H1 (cell line): ENCODE measurements around the gene GNB5. TPM values are rescaled to one million over a fixed set of nuclear protein-coding genes. Genes with fewer than 3 reads are reported as not detected.

Experiments
- CTCF ChIA-PET: fragments of 300-600 bp; sonication (Branson Sonifier 250); formaldehyde crosslinking; loops from one replicate; lab custom pipeline; 2021; ENCODE audit not compliant: partially characterized antibody; lab: Charles Lee
- POLR2A ChIA-PET: fragments of 300-600 bp; sonication (Branson Sonifier 250); formaldehyde crosslinking; loops from one replicate; lab custom pipeline; 2021; ENCODE audit warnings: inconsistent platforms; ENCODE audit not compliant: partially characterized antibody; lab: Charles Lee
- DNase-seq, 2 experiments: peaks; one replicate each; pipeline versions ENCODE4 v3.0.0 to v3.0.0-alpha.2; 2010 to 2022; ENCODE audit warnings: low spot score in 2 of 2, low read depth in 1 of 2, mixed read lengths in 1 of 2
- FAIRE-seq: peaks from 2 replicates; lab custom pipeline; 2011; peaks lifted over from hg19 to GRCh38; lab: Jason Lieb, UNC
- H2AFZ ChIP-seq: 2 replicates; pipeline ENCODE4 v1.8.1; 2012; ENCODE audit warnings: low read length, inconsistent platforms
- H2AK5ac ChIP-seq: 2 replicates; pipeline ENCODE4 v1.6.1; 2013; ENCODE audit warnings: low read depth, low read length
- H2BK120ac ChIP-seq: replicated peaks from 2 replicates; pipeline ENCODE3; 2013; ENCODE audit warnings: low read depth, low read length, inconsistent platforms
- H2BK12ac ChIP-seq: 2 replicates; pipeline ENCODE4 v1.6.1; 2013; ENCODE audit warnings: low read depth, low read length
- H2BK15ac ChIP-seq: 2 replicates; pipeline ENCODE4 v1.6.1; 2013; ENCODE audit warnings: low read length
- H2BK20ac ChIP-seq: 2 replicates; pipeline ENCODE4 v1.6.1; 2013; ENCODE audit warnings: low read length
- H2BK5ac ChIP-seq: 2 replicates; pipeline ENCODE4 v1.6.1; 2013; ENCODE audit warnings: low read depth, low read length
- H3K14ac ChIP-seq: 2 replicates; pipeline ENCODE4 v1.6.1; 2013; ENCODE audit warnings: inconsistent platforms; ENCODE audit not compliant: insufficient read length
- H3K18ac ChIP-seq: 2 replicates; pipeline ENCODE4 v1.6.1; 2013; ENCODE audit warnings: low read length; ENCODE audit errors: extremely low read depth
- H3K23ac ChIP-seq: 2 replicates; pipeline ENCODE4 v1.6.1; 2013; ENCODE audit warnings: inconsistent platforms; ENCODE audit not compliant: insufficient read length
- H3K23me2 ChIP-seq: 2 replicates; pipeline ENCODE4 v1.6.1; 2013; ENCODE audit warnings: low read depth, low read length
- H3K27ac ChIP-seq: 2 replicates; pipeline ENCODE4 v1.6.1; 2011; ENCODE audit warnings: low read depth, low read length, inconsistent platforms
- H3K27me3 ChIP-seq, 4 experiments: replicated peaks in 1 of 4; 1 replicate in 1 of 4; 2 replicates in 3 of 4; pipeline versions ENCODE4 v1.6.1 to v1.8.1; 2011 to 2013; ENCODE audit warnings: low read length in 3 of 4, mild to moderate bottlenecking in 3 of 4, inconsistent platforms in 2 of 4, mixed read lengths in 2 of 4, moderate library complexity in 1 of 4; ENCODE audit not compliant: control insufficient read depth in 3 of 4, insufficient read depth in 3 of 4; ENCODE audit errors: extremely low read depth in 1 of 4
- H3K36me3 ChIP-seq, 4 experiments: 2 replicates each; pipeline versions ENCODE4 v1.6.1 to v1.8.1; 2011 to 2013; ENCODE audit warnings: mild to moderate bottlenecking in 4 of 4, low read length in 3 of 4, moderate library complexity in 2 of 4, control low read depth in 1 of 4, inconsistent platforms in 1 of 4; ENCODE audit not compliant: insufficient read depth in 4 of 4, control insufficient read depth in 2 of 4
- H3K4ac ChIP-seq: replicated peaks from 2 replicates; pipeline ENCODE3; 2013; ENCODE audit warnings: low read length, low read depth, mixed read lengths, inconsistent platforms; ENCODE audit not compliant: insufficient read length
- H3K4me1 ChIP-seq, 4 experiments: replicated peaks in 1 of 4; 1 replicate in 1 of 4; 2 replicates in 3 of 4; pipeline versions ENCODE4 v1.6.1 to v1.8.1; 2011 to 2013; ENCODE audit warnings: low read length in 3 of 4, inconsistent platforms in 2 of 4, mixed read lengths in 1 of 4; ENCODE audit not compliant: insufficient read depth in 4 of 4, control insufficient read depth in 3 of 4
- H3K4me2 ChIP-seq, 2 experiments: 2 replicates each; pipeline versions ENCODE4 v1.6.1 to v1.8.1; 2011 to 2013; ENCODE audit warnings: low read depth in 2 of 2, low read length in 2 of 2, control low read depth in 1 of 2, inconsistent platforms in 1 of 2, mild to moderate bottlenecking in 1 of 2; ENCODE audit not compliant: insufficient read depth in 1 of 2
- H3K4me3 ChIP-seq, 4 experiments: fragments of 200-600, 300-600 bp in 1 of 4; sonication (generic), shearing (Covaris generic), sonication (Bioruptor Twin) in 1 of 4; 2 replicates each; pipeline versions ENCODE4 v1.5.1 to v1.8.1; 2011 to 2016; ENCODE audit warnings: low read length in 4 of 4, low read depth in 3 of 4, control low read depth in 2 of 4, inconsistent platforms in 2 of 4, mild to moderate bottlenecking in 2 of 4, mixed read lengths in 1 of 4, moderate library complexity in 1 of 4; ENCODE audit not compliant: insufficient read depth in 2 of 4; ENCODE audit errors: extremely low read depth in 1 of 4
- H3K56ac ChIP-seq: replicated peaks from 2 replicates; pipeline ENCODE3; 2013; ENCODE audit warnings: low read depth, mild to moderate bottlenecking, mixed read lengths, low read length, inconsistent platforms; ENCODE audit not compliant: insufficient read length
- H3K79me1 ChIP-seq: 2 replicates; pipeline ENCODE4 v1.6.1; 2013; ENCODE audit warnings: low read depth, low read length, control low read depth
- H3K79me2 ChIP-seq, 2 experiments: 2 replicates each; pipeline versions ENCODE4 v1.6.1 to v1.8.1; 2012 to 2013; ENCODE audit warnings: low read length in 2 of 2, mild to moderate bottlenecking in 2 of 2, inconsistent platforms in 1 of 2; ENCODE audit not compliant: insufficient read depth in 2 of 2, control insufficient read depth in 1 of 2
- H3K9ac ChIP-seq, 4 experiments: replicated peaks in 1 of 4; 1 replicate in 1 of 4; 2 replicates in 3 of 4; pipeline versions ENCODE4 v1.6.1 to v1.8.1; 2011 to 2013; ENCODE audit warnings: low read depth in 3 of 4, low read length in 3 of 4, control low read depth in 2 of 4, mild to moderate bottlenecking in 2 of 4, moderate library complexity in 2 of 4, inconsistent platforms in 1 of 4; ENCODE audit errors: extremely low read depth in 1 of 4
- H3K9me3 ChIP-seq, 2 experiments: 2 replicates each; pipeline versions ENCODE4 v1.6.1 to v1.8.1; 2012 to 2013; ENCODE audit warnings: mild to moderate bottlenecking in 2 of 2, moderate library complexity in 2 of 2, control low read depth in 1 of 2, inconsistent platforms in 1 of 2, low read depth in 1 of 2, low read length in 1 of 2, mixed read lengths in 1 of 2; ENCODE audit not compliant: insufficient read depth in 2 of 2
- H4K20me1 ChIP-seq, 2 experiments: replicated peaks in 1 of 2; 2 replicates each; pipeline versions ENCODE3 to v1.8.1; 2011 to 2013; ENCODE audit warnings: inconsistent platforms in 2 of 2, low read length in 2 of 2, mild to moderate bottlenecking in 1 of 2; ENCODE audit not compliant: insufficient read depth in 2 of 2, control insufficient read depth in 1 of 2
- H4K5ac ChIP-seq: 2 replicates; pipeline ENCODE4 v1.6.1; 2013; ENCODE audit warnings: low read length, low read depth, mixed read lengths, inconsistent platforms; ENCODE audit not compliant: insufficient read length
- H4K8ac ChIP-seq: 2 replicates; pipeline ENCODE4 v1.8.0; 2013; ENCODE audit warnings: mild to moderate bottlenecking, moderate library complexity, low read length, inconsistent platforms; ENCODE audit not compliant: insufficient read depth; ENCODE audit errors: extremely low read depth
- H4K91ac ChIP-seq: replicated peaks from 2 replicates; pipeline ENCODE3; 2013; ENCODE audit warnings: low read length, mixed read lengths, inconsistent platforms; ENCODE audit not compliant: insufficient read length
- CBX5 ChIP-seq: fragments of 300-800, 300-1000 bp; sonication (generic); IDR thresholded peaks from 2 replicates; pipeline ENCODE4 v1.7.1; 2016; ENCODE audit warnings: antibody characterized with exemption, low read length, low read depth
- FOSL1 ChIP-seq: IDR thresholded peaks from 2 replicates; pipeline ENCODE4 v1.6.1; 2011; ENCODE audit warnings: mild to moderate bottlenecking, low read depth, low read length, moderate library complexity; ENCODE audit not compliant: insufficient read depth
- JUN ChIP-seq: IDR thresholded peaks from 2 replicates; pipeline ENCODE4 v1.6.1; 2011; ENCODE audit warnings: low read depth, mild to moderate bottlenecking, improper control_type of control experiment, low read length
- KDM4A ChIP-seq: IDR thresholded peaks from one replicate; pipeline ENCODE4 v1.7.1; 2012; ENCODE audit warnings: low read depth, mild to moderate bottlenecking, moderate library complexity, low read length, inconsistent platforms; ENCODE audit not compliant: severe bottlenecking
- SIRT6 ChIP-seq: IDR thresholded peaks from one replicate; pipeline ENCODE4 v1.7.1; 2012; ENCODE audit warnings: low read length, inconsistent platforms
- TEAD4 ChIP-seq: IDR thresholded peaks from 2 replicates; pipeline ENCODE4 v1.6.1; 2012; ENCODE audit warnings: low read depth, low read length, inconsistent platforms, mixed read lengths
- WGBS, 2 experiments: shearing (Covaris generic) in 1 of 2; methylation state at CpG; one replicate each; pipeline versions ENCODE4 v1.1.6 to v1.1.7; 2013 to 2015; ENCODE audit warnings: low lambda C conversion rate in 2 of 2, mixed read lengths in 2 of 2, inconsistent platforms in 1 of 2, low coverage in 1 of 2, missing lambda C conversion rate in 1 of 2; ENCODE audit not compliant: insufficient replicate concordance in 2 of 2, insufficient coverage in 1 of 2, insufficient read length in 1 of 2; ENCODE audit errors: extremely low coverage in 1 of 2, missing lambda C conversion rate in 1 of 2; 5-methylcytosine and 5-hydroxymethylcytosine counted together
- polyA plus RNA-seq, 7 experiments: library from polyadenylated mRNA; depleted of rRNA in 3 of 7; stranded (reverse) in 5 of 7; unstranded in 2 of 7; fragments of >200 nt in 5 of 7; fragments of 200-250 nt in 2 of 7; gene quantifications; 1 replicate in 5 of 7; 2 replicates in 1 of 7; 4 replicates in 1 of 7; pipeline versions ENCODE4 v1.2.1 to v1.2.3, GENCODE V29; 2011 to 2013; ENCODE audit warnings: missing spikeins in 2 of 7, mixed read lengths in 2 of 7
- total RNA-seq: library from RNA; stranded (reverse); fragmentation: NEBNext Ultra II Directional; extraction: Animal tissue kit (Norgen Biotek cat#: 25700); gene quantifications from 2 replicates; pipeline ENCODE4 v1.2.1, GENCODE V29; 2021

GNB5 gene
- total and polyA plus RNA-seq, 2 of the 8 experiments (the other 6 are each of a cell fraction or from before 2014, with no cell fraction given), result 21.7 to 42.5 TPM

- Histone ChIP-seq H3K27ac (no peak overlapping the region), H3K18ac (no peak overlapping the region), H2BK12ac (no peak overlapping the region), H4K91ac (no peak overlapping the region), H3K36me3 (peaks cover 16 to 66% (median 50%) of the 10 kb centered on the region in 4 experiments), H3K4ac (no peak overlapping the region), H2AK5ac (no peak overlapping the region), H3K4me2 (no peak overlapping the region), H3K9ac (no peak overlapping the region), H2BK15ac (no peak overlapping the region), H3K23ac (no peak overlapping the region), H2BK120ac (no peak overlapping the region), H3K4me3 (no peak overlapping the region), H3K9me3 (no peaks in the 10 kb centered on the region), H3K79me1 (no peaks in the 10 kb centered on the region), H3K56ac (no peak overlapping the region), H4K5ac (no peak overlapping the region), H2BK20ac (no peak overlapping the region), H3K14ac (no peak overlapping the region), H4K20me1 (peaks cover 0 to 3% of the 10 kb centered on the region in 2 experiments), H2AFZ (no peak overlapping the region), H3K27me3 (no peaks in the 10 kb centered on the region), H3K79me2 (no peaks in the 10 kb centered on the region), H4K8ac (no peak overlapping the region), H2BK5ac (no peak overlapping the region), H3K23me2 (no peaks in the 10 kb centered on the region), H3K4me1 (no peaks in the 10 kb centered on the region)
- FAIRE-seq, result no peak
- DNase-seq, result no peak
- POLR2A ChIA-PET, result interaction anchor here (1.0 kb wide), 1 partner anchor 14 kb away, joined by 3 read pairs; no protein-coding TSS in a partner anchor
- 92% methylated on average over 7 of the region's 7 CpGs; no CpG with 5 or more reads in 1 of the 2 experiments for WGBS, 2 experiments
- CTCF ChIA-PET, result interaction anchor here (1.0 to 2.0 kb wide), 5 partner anchors 8 to 37 kb away, joined by 3 to 7 read pairs (median 4); no protein-coding TSS in a partner anchor
- TF ChIP-seq SIRT6 (no peak), CBX5 (no peak), TEAD4 (no peak), KDM4A (no peak), JUN (no peak), FOSL1 (no peak)
Observed at GRCh38 chr15:52220937-52221660, 29.9 kb upstream of the GNB5 start.
